K562 (cell line): Measurements from ENCODE around the gene ASB13. TPM values are rescaled to one million over a fixed set of nuclear protein-coding genes. Genes with fewer than 3 reads are reported as not detected.

ENCODE experiments used
- ARID1B ChIP-seq: fragments of 450-650 bp; IDR thresholded peaks from 2 replicates; pipeline ENCODE4 v1.6.1; 2016; ENCODE audit warnings: antibody characterized with exemption, mild to moderate bottlenecking, inconsistent platforms
- BCOR ChIP-seq: fragments of 450-650 bp; IDR thresholded peaks from 2 replicates; pipeline ENCODE4 v1.6.1; 2016
- GATAD2B ChIP-seq: fragments of 450-650 bp; IDR thresholded peaks from 2 replicates; pipeline ENCODE4 v1.6.1; 2017; ENCODE audit warnings: mild to moderate bottlenecking, borderline replicate concordance
- LEF1 ChIP-seq: fragments of 450-650 bp; IDR thresholded peaks from 2 replicates; pipeline ENCODE4 v1.6.1; 2016; ENCODE audit warnings: mild to moderate bottlenecking
- MCM2 ChIP-seq: fragments of 450-650 bp; IDR thresholded peaks from 2 replicates; pipeline ENCODE4 v1.6.1; 2017; ENCODE audit warnings: low read depth, mild to moderate bottlenecking
- MTA1 ChIP-seq: fragments of 450-650 bp; IDR thresholded peaks from 2 replicates; pipeline ENCODE4 v1.6.1; 2017; ENCODE audit warnings: borderline replicate concordance
- PYGO2 ChIP-seq: fragments of 450-650 bp; IDR thresholded peaks from 2 replicates; pipeline ENCODE4 v1.6.1; 2016; ENCODE audit warnings: mild to moderate bottlenecking, missing genetic modification characterization, moderate library complexity, missing compliant biosample characterization
- RFX5 ChIP-seq: IDR thresholded peaks from 2 replicates; pipeline ENCODE4 v1.6.1; 2011; ENCODE audit warnings: low read depth, mild to moderate bottlenecking, improper control_type of control experiment, low read length
- SRSF1 ChIP-seq: fragments of 200-400 bp; formaldehyde crosslinking; IDR thresholded peaks from 2 replicates; pipeline ENCODE4 v1.6.1; 2017; ENCODE audit warnings: mild to moderate bottlenecking, low read depth, low read length, moderate library complexity
- ZFP1 ChIP-seq: fragments of 450-650 bp; formaldehyde crosslinking; IDR thresholded peaks from 2 replicates; pipeline ENCODE4 v1.4.0; 2020; ENCODE audit warnings: mild to moderate bottlenecking, mixed read lengths
- ZNF197 ChIP-seq: fragments of 200-800 bp; sonication (Bioruptor generic); IDR thresholded peaks from 2 replicates; pipeline ENCODE4 v1.6.1; 2016; ENCODE audit warnings: low read depth, missing genetic modification characterization, missing compliant biosample characterization
- ZNF551 ChIP-seq: fragments of 250-450 bp; sonication (Bioruptor Pico); IDR thresholded peaks from 2 replicates; pipeline ENCODE4 v1.5.0; 2021; ENCODE audit warnings: mild to moderate bottlenecking, moderate library complexity
- ZSCAN29 ChIP-seq: fragments of 450-650 bp; IDR thresholded peaks from 2 replicates; pipeline ENCODE4 v1.6.1; 2017
- polyA plus RNA-seq, 8 experiments: library from polyadenylated mRNA; depleted of rRNA in 4 of 8; stranded (reverse) in 5 of 8; unstranded in 3 of 8; fragments of >200 nt; fragmentation: Nextera tagmentation in 2 of 8; fragmentation: Illumina TruSeq in 1 of 8; extraction: Ambion mirVana in 2 of 8; extraction: Trizol in 1 of 8; gene quantifications; 2 replicates each; pipeline versions ENCODE4 v1.2.1 to v1.2.3, GENCODE V29; 2011 to 2014; ENCODE audit warnings: inconsistent platforms in 1 of 8, missing spikeins in 1 of 8
- total RNA-seq, 7 experiments: library from RNA; depleted of rRNA in 6 of 7; stranded (reverse); fragments of >200 nt in 6 of 7; fragmentation: Illumina TruSeq in 2 of 7; extraction: Trizol in 2 of 7; gene quantifications; 2 replicates each; pipeline versions ENCODE4 v1.2.1 to v1.2.3, GENCODE V29; 2011 to 2021; ENCODE audit warnings: low replicate concordance in 1 of 7
- TF ChIP-seq, protein P1 (sequence below), 2 experiments: fragments of 450-650 bp; conservative IDR thresholded peaks; 2 replicates each; pipeline ENCODE4 v1.6.1; 2017; ENCODE audit warnings: mild to moderate bottlenecking in 2 of 2, moderate library complexity in 2 of 2
- TF ChIP-seq, protein P2 (sequence below): fragments of 250-450 bp; sonication (Bioruptor Pico); IDR thresholded peaks from 2 replicates; pipeline ENCODE4 v1.8.0; 2022; ENCODE audit warnings: moderate library complexity, mild to moderate bottlenecking, inconsistent platforms
- TF ChIP-seq, protein P3 (sequence below): fragments of 250-450 bp; sonication (Bioruptor Pico); IDR thresholded peaks from 2 replicates; pipeline ENCODE4 v1.8.0; 2022; ENCODE audit warnings: inconsistent platforms
- TF ChIP-seq, protein P4 (sequence below): fragments of 250-450 bp; sonication (Bioruptor Pico); IDR thresholded peaks from 2 replicates; pipeline ENCODE4 v1.5.0; 2021; ENCODE audit warnings: mild to moderate bottlenecking, borderline replicate concordance

ASB13 gene
- total and polyA plus RNA-seq, 9 of the 15 experiments (the other 6 are each of a cell fraction or from before 2014, with no cell fraction given) = 5.2 to 28.8 (median 16.9) TPM

DNA sequence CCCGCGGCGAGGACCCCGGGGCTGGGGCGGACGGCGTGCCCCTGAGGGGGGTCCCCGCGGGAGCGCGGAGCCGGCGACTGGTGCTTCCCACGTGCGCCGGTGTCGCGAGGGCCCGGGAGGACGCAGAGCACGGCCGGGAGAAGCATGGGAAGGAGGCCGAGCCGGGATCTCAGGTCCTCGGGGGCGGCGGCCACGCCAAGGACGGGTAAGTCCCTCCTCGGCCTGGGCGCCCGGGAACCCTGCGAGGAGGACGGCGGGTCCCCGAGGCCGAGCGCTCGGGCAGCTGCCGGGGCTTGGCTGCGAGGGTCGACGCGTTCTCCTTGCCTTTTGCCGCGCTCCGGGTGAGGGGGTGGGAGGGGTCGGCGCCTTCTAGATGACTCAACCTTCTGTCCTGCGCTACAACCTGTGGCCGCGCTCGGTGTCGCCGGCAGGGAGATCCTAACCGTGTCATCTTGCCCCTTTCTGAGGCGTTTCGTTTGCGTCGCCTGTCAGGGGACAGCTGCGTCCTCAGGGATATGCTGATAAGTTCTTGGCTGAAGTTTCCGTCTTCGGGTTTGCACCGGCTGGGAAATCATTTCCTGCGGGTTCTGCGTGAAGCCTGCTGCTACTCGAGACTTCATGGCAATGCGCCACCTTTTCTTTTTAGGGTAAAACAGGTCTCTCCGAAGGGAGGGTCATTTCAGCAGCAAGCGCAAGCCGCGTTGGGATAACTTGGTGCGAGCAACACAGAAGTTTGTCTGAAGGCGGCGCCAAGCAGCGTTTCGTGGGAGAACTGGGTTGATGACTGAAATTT, 18.8 kb upstream of the ASB13 start (continued):
- TF ChIP-seq SRSF1 = no peak
- TF ChIP-seq MTA1 = no peak; the same call in 1 of the 2 replicates
- TF ChIP-seq ZNF551 (CRISPR knock-in tag) = no peak
- no peak for TF ChIP-seq ZSCAN29
- no peak for TF ChIP-seq RFX5
- TF ChIP-seq, protein P1, sequence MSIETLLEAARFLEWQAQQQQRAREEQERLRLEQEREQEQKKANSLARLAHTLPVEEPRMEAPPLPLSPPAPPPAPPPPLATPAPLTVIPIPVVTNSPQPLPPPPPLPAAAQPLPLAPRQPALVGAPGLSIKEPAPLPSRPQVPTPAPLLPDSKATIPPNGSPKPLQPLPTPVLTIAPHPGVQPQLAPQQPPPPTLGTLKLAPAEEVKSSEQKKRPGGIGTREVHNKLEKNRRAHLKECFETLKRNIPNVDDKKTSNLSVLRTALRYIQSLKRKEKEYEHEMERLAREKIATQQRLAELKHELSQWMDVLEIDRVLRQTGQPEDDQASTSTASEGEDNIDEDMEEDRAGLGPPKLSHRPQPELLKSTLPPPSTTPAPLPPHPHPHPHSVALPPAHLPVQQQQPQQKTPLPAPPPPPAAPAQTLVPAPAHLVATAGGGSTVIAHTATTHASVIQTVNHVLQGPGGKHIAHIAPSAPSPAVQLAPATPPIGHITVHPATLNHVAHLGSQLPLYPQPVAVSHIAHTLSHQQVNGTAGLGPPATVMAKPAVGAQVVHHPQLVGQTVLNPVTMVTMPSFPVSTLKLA (conservative IDR thresholded peaks at IDR 0.05) = peak; percentile 11 to 41; a peak in 2 of 4 replicates
- peak; percentile 61; the same call in 1 of the 2 replicates for TF ChIP-seq LEF1
- no peak for TF ChIP-seq ZFP1 (CRISPR knock-in tag)
- TF ChIP-seq PYGO2 (tag) = no peak
- TF ChIP-seq, protein P2, sequence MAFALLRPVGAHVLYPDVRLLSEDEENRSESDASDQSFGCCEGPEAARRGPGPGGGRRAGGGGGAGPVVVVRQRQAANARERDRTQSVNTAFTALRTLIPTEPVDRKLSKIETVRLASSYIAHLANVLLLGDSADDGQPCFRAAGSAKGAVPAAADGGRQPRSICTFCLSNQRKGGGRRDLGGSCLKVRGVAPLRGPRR (CRISPR knock-in tag) = no peak
- TF ChIP-seq, protein P3, sequence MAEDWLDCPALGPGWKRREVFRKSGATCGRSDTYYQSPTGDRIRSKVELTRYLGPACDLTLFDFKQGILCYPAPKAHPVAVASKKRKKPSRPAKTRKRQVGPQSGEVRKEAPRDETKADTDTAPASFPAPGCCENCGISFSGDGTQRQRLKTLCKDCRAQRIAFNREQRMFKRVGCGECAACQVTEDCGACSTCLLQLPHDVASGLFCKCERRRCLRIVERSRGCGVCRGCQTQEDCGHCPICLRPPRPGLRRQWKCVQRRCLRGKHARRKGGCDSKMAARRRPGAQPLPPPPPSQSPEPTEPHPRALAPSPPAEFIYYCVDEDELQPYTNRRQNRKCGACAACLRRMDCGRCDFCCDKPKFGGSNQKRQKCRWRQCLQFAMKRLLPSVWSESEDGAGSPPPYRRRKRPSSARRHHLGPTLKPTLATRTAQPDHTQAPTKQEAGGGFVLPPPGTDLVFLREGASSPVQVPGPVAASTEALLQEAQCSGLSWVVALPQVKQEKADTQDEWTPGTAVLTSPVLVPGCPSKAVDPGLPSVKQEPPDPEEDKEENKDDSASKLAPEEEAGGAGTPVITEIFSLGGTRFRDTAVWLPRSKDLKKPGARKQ (CRISPR knock-in tag) = no peak
- TF ChIP-seq, protein P4, sequence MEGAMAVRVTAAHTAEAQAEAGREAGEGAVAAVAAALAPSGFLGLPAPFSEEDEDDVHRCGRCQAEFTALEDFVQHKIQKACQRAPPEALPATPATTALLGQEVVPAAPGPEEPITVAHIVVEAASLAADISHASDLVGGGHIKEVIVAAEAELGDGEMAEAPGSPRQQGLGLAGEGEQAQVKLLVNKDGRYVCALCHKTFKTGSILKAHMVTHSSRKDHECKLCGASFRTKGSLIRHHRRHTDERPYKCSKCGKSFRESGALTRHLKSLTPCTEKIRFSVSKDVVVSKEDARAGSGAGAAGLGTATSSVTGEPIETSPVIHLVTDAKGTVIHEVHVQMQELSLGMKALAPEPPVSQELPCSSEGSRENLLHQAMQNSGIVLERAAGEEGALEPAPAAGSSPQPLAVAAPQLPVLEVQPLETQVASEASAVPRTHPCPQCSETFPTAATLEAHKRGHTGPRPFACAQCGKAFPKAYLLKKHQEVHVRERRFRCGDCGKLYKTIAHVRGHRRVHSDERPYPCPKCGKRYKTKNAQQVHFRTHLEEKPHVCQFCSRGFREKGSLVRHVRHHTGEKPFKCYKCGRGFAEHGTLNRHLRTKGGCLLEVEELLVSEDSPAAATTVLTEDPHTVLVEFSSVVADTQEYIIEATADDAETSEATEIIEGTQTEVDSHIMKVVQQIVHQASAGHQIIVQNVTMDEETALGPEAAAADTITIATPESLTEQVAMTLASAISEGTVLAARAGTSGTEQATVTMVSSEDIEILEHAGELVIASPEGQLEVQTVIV (CRISPR knock-in tag) = 0 out of 2 replicates have a peak, but pooled peaks have one; percentile 24
- no peak; the same call in 1 of the 2 replicates for TF ChIP-seq ARID1B
- TF ChIP-seq ZNF197 = no peak
- peak; percentile 13; the same call in 1 of the 2 replicates for TF ChIP-seq BCOR
- peak; percentile 25; the same call in 1 of the 2 replicates for TF ChIP-seq GATAD2B
- no peak for TF ChIP-seq MCM2
